PC-3 (cell line): ENCODE measurements around the gene HOXD10. TPM values are rescaled to one million over a fixed set of nuclear protein-coding genes. Genes with fewer than 3 reads are reported as not detected.

Source experiments
- ATAC-seq: fragments of 200-7000 bp; cut with Tn5 transposase; 2 replicates; pipeline ENCODE4 v1.9.1; 2020; ENCODE audit warnings: mild to moderate bottlenecking, moderate library complexity
- BruUV-seq: library from RNA; stranded (reverse); fragments of 400-500 nt; replicated peaks from 2 replicates; lab custom pipeline; 2021; lab: Mats Ljungman, UMichigan
- CTCF ChIA-PET: fragments of 300-600 bp; sonication (Branson Sonifier 250); formaldehyde crosslinking; loops from one replicate; lab custom pipeline; 2022; ENCODE audit warnings: antibody characterized with exemption; lab: Charles Lee
- POLR2A ChIA-PET: fragments of 300-600 bp; sonication (Branson Sonifier 250); formaldehyde crosslinking; loops from one replicate; lab custom pipeline; 2022; ENCODE audit warnings: antibody characterized with exemption; ENCODE audit not compliant: unreplicated experiment; lab: Charles Lee
- DNase-seq: peaks from one replicate; pipeline ENCODE4 v3.0.0-alpha.2; 2015
- H2AFZ ChIP-seq: fragments of 300-600 bp; sonication (generic); 2 replicates; pipeline ENCODE4 v1.6.0; 2016; ENCODE audit warnings: antibody characterized with exemption, low read length
- H3F3A ChIP-seq: fragments of 300-600 bp; sonication (generic); one replicate; pipeline ENCODE4 v1.6.0; 2017; ENCODE audit warnings: antibody characterized with exemption, low read length, control low read depth, mild to moderate bottlenecking; ENCODE audit not compliant: unreplicated experiment
- H3K27ac ChIP-seq: fragments of 300-600 bp; sonication (generic); 2 replicates; pipeline ENCODE4 v1.5.1; 2016; ENCODE audit warnings: mild to moderate bottlenecking, low read length
- H3K27me3 ChIP-seq: fragments of 300-600 bp; sonication (generic); 2 replicates; pipeline ENCODE4 v1.6.1; 2016; ENCODE audit warnings: low read length, mixed read lengths
- H3K36me3 ChIP-seq: fragments of 300-600 bp; sonication (generic); 2 replicates; pipeline ENCODE4 v1.6.1; 2016; ENCODE audit warnings: low read depth, mixed run types, low read length, mixed read lengths
- H3K4me1 ChIP-seq: fragments of 300-600 bp; sonication (generic); 2 replicates; pipeline ENCODE4 v1.5.1; 2016; ENCODE audit warnings: low read length; ENCODE audit not compliant: insufficient read depth
- H3K4me2 ChIP-seq: fragments of 300-600 bp; sonication (generic); 2 replicates; pipeline ENCODE4 v1.6.0; 2016; ENCODE audit warnings: low read length
- H3K4me3 ChIP-seq: fragments of 300-600 bp; sonication (generic); 2 replicates; pipeline ENCODE4 v1.5.1; 2016; ENCODE audit warnings: mild to moderate bottlenecking, low read length, mixed read lengths
- H3K79me2 ChIP-seq: fragments of 300-600 bp; sonication (generic); 2 replicates; pipeline ENCODE4 v1.6.1; 2017; ENCODE audit warnings: low read length, mixed read lengths
- H3K9ac ChIP-seq: fragments of 300-600 bp; sonication (generic); 2 replicates; pipeline ENCODE4 v1.6.0; 2016; ENCODE audit warnings: mild to moderate bottlenecking, low read length
- H3K9me2 ChIP-seq: fragments of 300-600 bp; sonication (generic); replicated peaks from 2 replicates; pipeline ENCODE4 v1.6.1; 2016; ENCODE audit warnings: mixed run types, low read length, mixed read lengths
- H3K9me3 ChIP-seq: fragments of 300-600 bp; sonication (generic); 2 replicates; pipeline ENCODE4 v1.6.1; 2016; ENCODE audit warnings: low read length, mixed read lengths
- H4K20me1 ChIP-seq: fragments of 300-600 bp; sonication (generic); 2 replicates; pipeline ENCODE4 v1.6.1; 2016; ENCODE audit warnings: low read length, mixed read lengths
- CTCF ChIP-seq: fragments of 300-600 bp; sonication (generic); conservative IDR thresholded peaks from 2 replicates; pipeline ENCODE4 v1.5.1; 2017; ENCODE audit warnings: antibody characterized with exemption, low read depth, mild to moderate bottlenecking, low read length
- EZH2 ChIP-seq: fragments of 300-600 bp; sonication (generic); IDR thresholded peaks from one replicate; pipeline ENCODE4 v1.6.1; 2017; ENCODE audit warnings: antibody characterized with exemption, mild to moderate bottlenecking, low read length; ENCODE audit not compliant: unreplicated experiment
- EZH2phosphoT487 ChIP-seq: fragments of 300-600 bp; sonication (generic); IDR thresholded peaks from 2 replicates; pipeline ENCODE4 v1.6.1; 2018; ENCODE audit warnings: mild to moderate bottlenecking, antibody characterized with exemption, low read length, borderline replicate concordance
- intact Hi-C: fragments of 100-400 bp; cut with micrococcal nuclease; formaldehyde crosslinking; loops from 2 replicates; pipeline ENCODE4 v1.9.0; 2023
- total RNA-seq: library from RNA; depleted of rRNA; stranded (reverse); fragments of >200 nt; gene quantifications from 2 replicates; pipeline ENCODE4 v1.2.3, GENCODE V29; 2014

The HOXD10 gene
- total RNA-seq, 1 experiment from 2014 or later: not detected

DNA sequence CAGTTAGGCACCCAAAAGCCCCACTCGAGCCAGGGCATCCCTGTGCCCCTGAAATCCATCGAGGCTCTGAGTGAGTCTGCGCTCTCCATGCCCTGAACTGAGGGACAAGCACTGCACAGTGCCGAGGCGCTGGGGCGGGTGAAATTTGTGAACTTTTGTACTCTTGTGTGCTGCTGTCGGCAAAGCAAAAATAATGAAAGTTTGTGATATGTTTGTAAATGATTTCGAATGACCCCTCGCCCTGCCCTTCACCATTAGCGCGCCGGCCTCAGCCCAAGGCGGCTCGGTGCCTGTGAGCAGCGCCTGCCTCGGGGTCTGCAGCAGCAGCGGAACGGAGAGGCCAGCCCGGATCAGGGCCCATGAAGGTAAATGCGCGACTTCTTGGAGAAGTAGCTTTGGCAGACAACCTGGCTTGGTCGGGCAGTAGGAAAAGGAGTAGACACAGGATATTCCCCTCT, 32.9 kb downstream of the HOXD10 start:
- no peaks in the 10 kb centered on the region for H3K4me1 ChIP-seq
- ChIA-PET CTCF (no interaction called here), POLR2A (no interaction called here)
- no peaks in the 10 kb centered on the region for H3K36me3 ChIP-seq
- H3F3A ChIP-seq: no peaks in the 10 kb centered on the region
- no peak overlapping the region for H3K27ac ChIP-seq
- H3K4me3 ChIP-seq: no peak overlapping the region
- ATAC-seq (no peak), DNase-seq (no peak)
- no peak overlapping the region for H3K4me2 ChIP-seq
- intact Hi-C loops: no loop called here
- no peaks in the 10 kb centered on the region for H3K9me2 ChIP-seq
- no TSS peak for BruUV-seq
- H3K27me3 ChIP-seq: no peaks in the 10 kb centered on the region
- no peak overlapping the region for H2AFZ ChIP-seq
- H4K20me1 ChIP-seq: no peaks in the 10 kb centered on the region
- no peaks in the 10 kb centered on the region for H3K79me2 ChIP-seq
- no peaks in the 10 kb centered on the region for H3K9me3 ChIP-seq
- TF ChIP-seq EZH2phosphoT487 (no peak), EZH2 (no peak), CTCF (no peak)
- no peak overlapping the region for H3K9ac ChIP-seq

DNA sequence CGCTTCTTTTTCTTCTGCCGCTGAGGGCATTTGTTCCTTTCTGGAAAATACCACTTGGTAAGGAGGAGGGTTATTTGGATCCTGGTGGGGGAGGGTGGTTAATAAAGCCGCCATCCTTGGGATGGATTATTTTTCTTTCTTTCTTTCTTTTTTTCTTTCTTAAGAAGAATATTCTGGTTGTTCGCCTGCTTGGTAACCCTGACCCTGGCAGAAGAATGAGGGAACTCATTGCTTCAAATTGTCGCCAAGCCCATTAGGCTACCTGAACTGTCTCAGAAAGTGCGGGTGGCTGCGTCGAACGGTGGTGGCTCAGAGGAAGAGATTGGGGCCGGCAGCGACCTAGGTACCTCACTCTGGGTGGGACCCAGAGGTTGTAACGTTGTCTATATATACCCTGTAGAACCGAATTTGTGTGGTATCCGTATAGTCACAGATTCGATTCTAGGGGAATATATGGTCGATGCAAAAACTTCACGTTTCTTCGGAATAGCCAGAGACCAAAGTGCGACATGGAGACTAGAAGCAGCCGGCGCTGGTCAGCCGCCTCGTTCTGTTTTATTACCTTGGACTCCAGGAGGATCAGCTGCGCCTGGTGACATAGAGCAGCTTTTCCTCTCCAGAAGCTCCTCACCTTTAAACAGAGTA, 33.5 kb downstream of the HOXD10 start:
- Histone ChIP-seq H3K27ac (no peak overlapping the region), H3K4me2 (no peak overlapping the region), H3K36me3 (no peaks in the 10 kb centered on the region), H3F3A (no peaks in the 10 kb centered on the region), H3K9me2 (no peaks in the 10 kb centered on the region), H3K4me3 (no peak overlapping the region), H3K79me2 (no peaks in the 10 kb centered on the region), H3K4me1 (no peaks in the 10 kb centered on the region), H3K27me3 (no peaks in the 10 kb centered on the region), H2AFZ (no peak overlapping the region), H4K20me1 (no peaks in the 10 kb centered on the region), H3K9me3 (no peaks in the 10 kb centered on the region), H3K9ac (no peak overlapping the region)
- ATAC-seq: no peak
- no TSS peak for BruUV-seq
- no peak for TF ChIP-seq EZH2phosphoT487
- no peak for TF ChIP-seq EZH2
- no peak for TF ChIP-seq CTCF
- ChIA-PET CTCF (no interaction called here), POLR2A (no interaction called here)
- no peak for DNase-seq
- intact Hi-C loops: no loop called here

DNA sequence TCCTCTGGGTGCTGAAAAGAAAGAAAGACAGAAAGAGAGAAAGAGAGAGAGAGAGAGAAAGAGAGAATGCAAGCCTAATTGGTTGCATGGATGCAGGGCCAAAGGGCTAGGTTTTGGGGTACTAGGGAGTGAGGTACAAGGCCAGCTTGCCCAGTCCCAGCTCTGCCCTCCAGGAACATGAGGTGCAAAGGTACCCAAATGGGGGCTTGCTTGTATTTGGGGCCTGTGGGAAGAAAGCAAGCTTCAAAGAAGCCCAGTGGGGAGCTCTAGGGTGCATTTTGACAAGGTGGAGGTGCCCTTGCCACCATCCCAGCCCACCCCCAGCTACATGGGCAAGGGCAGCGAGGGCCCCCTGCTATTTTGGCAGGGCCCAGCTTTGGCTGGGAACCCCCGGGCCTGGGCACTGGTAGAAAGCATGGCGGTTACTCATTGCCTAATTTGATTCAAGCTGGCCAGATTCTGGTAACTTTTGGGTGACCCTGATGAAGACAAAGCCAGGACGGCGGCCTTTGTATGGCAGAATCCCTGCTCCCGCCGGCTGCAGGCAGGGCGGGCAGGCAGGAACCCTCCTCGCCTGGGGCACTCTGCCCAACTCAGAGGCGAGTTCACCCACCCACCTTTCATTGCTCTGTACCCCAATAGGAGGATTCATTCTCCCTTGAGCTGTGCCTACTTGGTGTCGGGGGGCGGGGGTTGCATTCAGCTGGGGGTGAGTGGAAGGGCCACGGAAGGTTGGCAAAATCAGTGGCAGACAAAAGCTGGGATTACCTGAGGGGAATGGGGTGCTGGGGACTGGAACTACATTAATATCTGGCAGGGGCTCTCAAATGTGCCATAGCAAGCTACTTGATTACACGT, 34.2 kb downstream of the HOXD10 start:
- H3K27me3 ChIP-seq: no peaks in the 10 kb centered on the region
- intact Hi-C loops: no loop called here
- H3K9ac ChIP-seq: no peak overlapping the region
- H3K4me1 ChIP-seq: no peaks in the 10 kb centered on the region
- no peak overlapping the region for H2AFZ ChIP-seq
- H3K4me3 ChIP-seq: no peak overlapping the region
- H3K9me3 ChIP-seq: no peaks in the 10 kb centered on the region
- no peak for TF ChIP-seq EZH2
- TF ChIP-seq CTCF: no peak
- no peak for TF ChIP-seq EZH2phosphoT487
- POLR2A ChIA-PET: no interaction called here
- ATAC-seq (no peak), DNase-seq (no peak)
- no peak overlapping the region for H3K27ac ChIP-seq
- H4K20me1 ChIP-seq: no peaks in the 10 kb centered on the region
- no peaks in the 10 kb centered on the region for H3F3A ChIP-seq
- CTCF ChIA-PET: no interaction called here
- no peaks in the 10 kb centered on the region for H3K9me2 ChIP-seq
- BruUV-seq: TSS peak; percentile 32
- no peak overlapping the region for H3K4me2 ChIP-seq
- H3K79me2 ChIP-seq: no peaks in the 10 kb centered on the region
- no peaks in the 10 kb centered on the region for H3K36me3 ChIP-seq
